ENCODE results near the gene C5orf15. TPM values are rescaled to one million over a fixed set of nuclear protein-coding genes. Genes with fewer than 3 reads are reported as not detected.

C5orf15 gene
- total RNA-seq, 1 experiment from 2014 or later, result 28.8 TPM

GRCh38 chr5:133928587-133929393, 39.6 kb downstream of the C5orf15 start:
- BruUV-seq (replicated peaks), result no TSS peak
- CTCF ChIA-PET, result no interaction called here

More at GRCh38 chr5:133928587-133929393, 39.6 kb downstream of the C5orf15 start:
- TF ChIP-seq POLR2A (IDR thresholded peaks at IDR 0.05; ENCODE audit: borderline replicate concordance, extremely low read depth, insufficient read depth, insufficient read length) (no peak), EZH2phosphoT487 (IDR thresholded peaks at IDR 0.05; ENCODE audit: borderline replicate concordance) (no peak), MAX (IDR thresholded peaks at IDR 0.05) (no peak), ELF1 (IDR thresholded peaks at IDR 0.05; ENCODE audit: borderline replicate concordance, low read depth) (no peak), JUND (IDR thresholded peaks at IDR 0.05) (no peak), POLR2AphosphoS5 (IDR thresholded peaks at IDR 0.05; ENCODE audit: low read depth, low read length) (no peak), SIN3A (IDR thresholded peaks at IDR 0.05; ENCODE audit: low read depth) (no peak), EGR1 (IDR thresholded peaks at IDR 0.05; ENCODE audit: low read depth) (no peak), SRF (IDR thresholded peaks at IDR 0.05; ENCODE audit: low read depth) (no peak), SP1 (IDR thresholded peaks at IDR 0.05; ENCODE audit: low read depth) (no peak), ZNF274 (IDR thresholded peaks at IDR 0.05; ENCODE audit: low read depth, low read length) (no peak), RAD21 (IDR thresholded peaks at IDR 0.05; ENCODE audit: low read depth) (no peak), CEBPB (IDR thresholded peaks at IDR 0.05; ENCODE audit: low read depth) (no peak), CTCF (IDR thresholded peaks at IDR 0.05 in 2 of 3, conservative IDR thresholded peaks at IDR 0.05 in 1 of 3; ENCODE audit: borderline replicate concordance in 1 of 3, insufficient read depth in 1 of 3, low read depth in 2 of 3, low read length in 2 of 3) (no peak)
- Histone ChIP-seq H3K9ac (ENCODE audit: low read length) (no peak overlapping the region), H3K4me1 (ENCODE audit: control insufficient read depth in 1 of 2, insufficient read depth in 2 of 2, low read length in 2 of 2) (no peaks in the 10 kb centered on the region), H3K27ac (ENCODE audit: low read depth, low read length) (no peak overlapping the region), H4K20me1 (ENCODE audit: insufficient read depth) (no peaks in the 10 kb centered on the region), H3K9me2 (ENCODE audit: insufficient read depth) (no peaks in the 10 kb centered on the region), H3K4me3 (replicated peaks in 1 of 2; ENCODE audit: low read depth in 1 of 2, low read length in 2 of 2) (no peak overlapping the region), H3K9me3 (ENCODE audit: control insufficient read depth in 1 of 2, insufficient read depth in 1 of 2, low read depth in 1 of 2, low read length in 2 of 2) (no peaks in the 10 kb centered on the region), H3K4me2 (ENCODE audit: low read length) (no peak overlapping the region), H3K27me3 (ENCODE audit: insufficient read depth, low read length) (peaks cover 12% of the 10 kb centered on the region), H3K36me3 (ENCODE audit: control insufficient read depth in 1 of 2, insufficient read depth in 2 of 2, low read length in 2 of 2) (no peaks in the 10 kb centered on the region), H3K79me2 (ENCODE audit: insufficient read depth, low read length) (no peaks in the 10 kb centered on the region), H2AFZ (ENCODE audit: low read depth, low read length, poor library complexity, severe bottlenecking) (no peak overlapping the region)
- intact Hi-C loops (cut with micrococcal nuclease), result no loop called here
- POLR2A ChIA-PET, result no interaction called here
- DNase-seq (ENCODE audit: low read depth, low spot score) (no peak), ATAC-seq (no peak)
- RAD21 ChIA-PET (ENCODE audit: low non-redundant PET in 1 of 2, low total read pairs in 2 of 2, uncharacterized antibody in 2 of 2, unreplicated experiment in 2 of 2), result no interaction called here

Data from HCT116 (cell line).